Neutrophil (primary cell): ENCODE results near the gene TMEM120B.
"Not testable (repeated sequence)": the region's sequence is repeated elsewhere in the genome, so short reads cannot be mapped to it uniquely, and the experiment has no call there.

Experiments
- H3K27ac ChIP-seq: fragments of 200-600 bp; sonication (generic); 2 replicates; pipeline ENCODE4 v1.5.1; 2016; ENCODE audit warnings: mild to moderate bottlenecking, moderate library complexity
- H3K27me3 ChIP-seq: fragments of 200-600 bp; sonication (generic); 2 replicates; pipeline ENCODE4 v1.6.0; 2016; ENCODE audit warnings: mild to moderate bottlenecking
- H3K36me3 ChIP-seq: fragments of 200-600 bp; sonication (generic); 2 replicates; pipeline ENCODE4 v1.5.1; 2017
- H3K4me1 ChIP-seq, 2 experiments: fragments of 200-600 bp in 1 of 2; sonication (generic) in 1 of 2; 1 replicate in 1 of 2; 2 replicates in 1 of 2; pipeline versions ENCODE4 v1.5.1 to v1.6.1; 2013 to 2016; ENCODE audit warnings: low read depth in 1 of 2, low read length in 1 of 2, mild to moderate bottlenecking in 1 of 2, moderate library complexity in 1 of 2; ENCODE audit not compliant: control insufficient read depth in 1 of 2, insufficient read depth in 1 of 2
- H3K4me3 ChIP-seq, 2 experiments: fragments of 200-600 bp in 1 of 2; sonication (generic) in 1 of 2; 1 replicate in 1 of 2; 2 replicates in 1 of 2; pipeline ENCODE4 v1.5.1; 2013 to 2016; ENCODE audit warnings: low read depth in 1 of 2, low read length in 1 of 2, mild to moderate bottlenecking in 1 of 2, moderate library complexity in 1 of 2
- H3K9me3 ChIP-seq: fragments of 200-600 bp; sonication (generic); 2 replicates; pipeline ENCODE4 v1.5.1; 2016
- TF ChIP-seq, protein P1 (sequence below): fragments of 200-600 bp; sonication (generic); IDR thresholded peaks from 2 replicates; pipeline ENCODE4 v1.5.1; 2016; ENCODE audit warnings: antibody characterized with exemption

The TMEM120B gene

DNA sequence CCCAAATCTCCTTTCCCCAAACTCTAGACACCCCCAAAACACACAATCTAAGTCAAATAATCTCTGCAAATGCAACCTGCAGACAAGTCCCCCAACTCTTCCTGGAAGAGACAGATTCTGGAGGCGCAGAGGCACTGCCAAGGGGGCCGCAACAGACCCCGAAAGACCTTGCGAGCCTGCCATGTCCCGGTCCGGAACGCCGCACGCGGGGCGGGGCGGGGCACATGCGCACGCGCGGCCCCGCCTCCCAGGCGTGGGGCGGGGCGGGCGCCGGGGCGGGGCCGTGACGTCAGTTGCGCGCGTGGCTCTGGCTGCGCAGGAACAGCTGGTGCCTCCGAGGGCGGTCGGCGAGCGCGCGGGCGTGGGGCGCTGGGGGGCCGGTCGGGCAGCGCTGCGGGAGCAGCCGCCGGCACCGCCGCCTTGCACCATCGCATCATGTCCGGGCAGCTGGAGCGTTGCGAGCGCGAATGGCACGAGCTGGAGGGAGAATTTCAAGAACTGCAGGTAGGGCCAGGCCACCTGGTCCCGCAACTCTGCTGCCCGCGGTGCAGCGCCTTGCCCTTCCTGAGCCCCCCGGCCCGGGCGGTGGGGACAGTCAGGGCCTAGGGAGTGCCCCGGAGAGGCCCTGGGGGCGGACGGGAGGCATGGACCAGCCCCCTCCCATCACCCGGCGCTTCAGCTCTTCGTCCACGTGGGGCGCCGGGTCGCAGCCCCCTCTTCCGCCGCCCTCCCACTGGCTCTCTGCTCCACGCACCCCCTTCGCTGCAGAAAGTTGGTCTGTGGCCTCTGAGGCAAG lies at the start of gene TMEM120B:
TSS of gene TMEM120B (plus strand) at position 292 of the 796 bp plus-strand sequence. CDS start at position 436, 144 bp downstream.
- Histone ChIP-seq H3K9me3 (no peaks in the 10 kb centered on the region), H3K27me3 (peaks cover 6% of the 10 kb centered on the region), H3K4me1 (peaks cover 14 to 21% of the 10 kb centered on the region in 2 experiments), H3K36me3 (no peaks in the 10 kb centered on the region), H3K27ac (peak within 1 kb of the TSS; percentile 51), H3K4me3 (peak within 1 kb of the TSS; percentile 81 to 94)
- TF ChIP-seq, protein P1, sequence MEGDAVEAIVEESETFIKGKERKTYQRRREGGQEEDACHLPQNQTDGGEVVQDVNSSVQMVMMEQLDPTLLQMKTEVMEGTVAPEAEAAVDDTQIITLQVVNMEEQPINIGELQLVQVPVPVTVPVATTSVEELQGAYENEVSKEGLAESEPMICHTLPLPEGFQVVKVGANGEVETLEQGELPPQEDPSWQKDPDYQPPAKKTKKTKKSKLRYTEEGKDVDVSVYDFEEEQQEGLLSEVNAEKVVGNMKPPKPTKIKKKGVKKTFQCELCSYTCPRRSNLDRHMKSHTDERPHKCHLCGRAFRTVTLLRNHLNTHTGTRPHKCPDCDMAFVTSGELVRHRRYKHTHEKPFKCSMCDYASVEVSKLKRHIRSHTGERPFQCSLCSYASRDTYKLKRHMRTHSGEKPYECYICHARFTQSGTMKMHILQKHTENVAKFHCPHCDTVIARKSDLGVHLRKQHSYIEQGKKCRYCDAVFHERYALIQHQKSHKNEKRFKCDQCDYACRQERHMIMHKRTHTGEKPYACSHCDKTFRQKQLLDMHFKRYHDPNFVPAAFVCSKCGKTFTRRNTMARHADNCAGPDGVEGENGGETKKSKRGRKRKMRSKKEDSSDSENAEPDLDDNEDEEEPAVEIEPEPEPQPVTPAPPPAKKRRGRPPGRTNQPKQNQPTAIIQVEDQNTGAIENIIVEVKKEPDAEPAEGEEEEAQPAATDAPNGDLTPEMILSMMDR: peak; percentile 31

DNA sequence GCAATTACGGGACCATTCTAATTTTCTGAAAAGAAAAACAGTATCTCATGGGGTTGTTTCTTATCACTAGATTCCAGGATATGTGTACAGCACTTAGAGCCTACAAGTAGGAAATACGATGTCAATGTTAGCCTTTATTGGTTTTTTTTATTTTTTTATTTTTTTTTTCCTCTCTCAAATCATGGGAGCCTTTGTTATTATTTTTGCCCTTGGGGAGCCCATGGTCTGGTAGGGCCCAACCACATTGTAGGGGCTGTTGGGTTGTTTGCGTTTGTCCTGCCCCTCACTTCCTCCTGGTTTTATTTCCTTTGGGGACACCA lies 49.0 kb upstream of the TMEM120B start:
- Histone ChIP-seq H3K36me3 (no peaks in the 10 kb centered on the region), H3K27me3 (no peaks in the 10 kb centered on the region), H3K27ac (peak overlapping the region; percentile 95), H3K9me3 (no peaks in the 10 kb centered on the region), H3K4me1 (peaks cover 65 to 70% of the 10 kb centered on the region in 2 experiments), H3K4me3 (peak overlapping the region; percentile 77 to 87)
- TF ChIP-seq, protein P1: no peak

DNA sequence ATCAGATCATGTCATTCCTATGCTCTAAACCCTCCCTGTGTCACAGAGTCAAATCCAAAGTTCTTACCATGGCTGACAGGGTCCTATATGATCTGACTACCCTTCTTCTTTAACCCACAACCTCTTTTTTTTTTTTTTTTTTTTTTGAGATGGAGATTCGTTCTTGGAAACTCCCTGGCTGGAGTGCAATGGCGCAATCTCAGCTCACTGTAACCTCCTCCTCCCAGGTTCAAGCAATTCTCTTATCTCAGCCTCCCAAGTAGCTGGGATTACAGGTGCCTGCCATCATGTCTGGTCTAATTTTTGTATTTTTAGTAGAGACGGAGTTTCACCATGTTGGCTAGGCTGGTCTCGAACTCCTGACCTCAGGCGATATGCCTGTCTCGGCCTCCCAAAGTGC lies 45.7 kb upstream of the TMEM120B start:
- H3K4me1 ChIP-seq: peaks cover 45% of the 10 kb centered on the region in 2 experiments
- not testable (repeated sequence) for H3K4me3 ChIP-seq, H3K9me3 ChIP-seq, H3K27ac ChIP-seq, H3K27me3 ChIP-seq, H3K36me3 ChIP-seq

DNA sequence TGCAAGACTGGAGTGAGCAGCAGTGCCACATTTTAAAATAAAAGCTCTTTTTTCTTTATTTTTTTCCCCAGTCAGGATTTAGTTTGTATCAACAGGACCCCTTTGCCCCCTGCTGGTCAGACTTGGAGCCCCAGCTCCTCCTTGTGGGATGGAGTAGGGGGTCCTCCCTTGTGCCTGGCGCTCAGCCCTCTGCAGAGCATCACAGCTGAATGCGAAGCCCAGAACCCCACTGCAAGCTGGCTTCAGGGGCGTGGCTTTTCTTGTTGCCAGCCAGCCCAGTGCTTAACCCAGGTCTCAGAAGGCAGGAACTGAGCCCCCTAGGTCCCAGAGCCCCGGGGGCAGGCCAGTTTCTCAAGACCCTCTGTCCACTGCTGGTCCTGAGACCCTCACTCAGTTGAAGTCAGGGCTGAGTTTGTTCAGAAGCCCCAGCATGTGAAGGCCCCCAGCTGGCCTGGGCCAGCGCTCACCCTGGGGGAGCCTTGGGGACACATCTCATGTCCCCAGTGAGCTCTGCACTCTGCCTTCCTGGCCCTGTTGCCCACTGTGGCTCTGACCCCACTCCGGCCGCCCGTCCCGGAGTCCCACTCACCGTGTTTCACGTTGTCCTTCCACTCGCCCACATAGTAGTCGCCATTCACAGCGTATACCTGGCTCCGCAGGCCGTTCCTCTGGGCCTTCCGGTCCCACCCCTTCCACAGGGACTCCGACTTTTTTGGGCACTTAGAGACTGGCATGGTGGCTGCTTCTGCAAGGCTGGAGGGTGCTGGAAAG lies 43.6 kb upstream of the TMEM120B start:
- Histone ChIP-seq H3K9me3 (no peaks in the 10 kb centered on the region), H3K4me1 (peaks cover 37 to 39% of the 10 kb centered on the region in 2 experiments), H3K4me3 (no peak overlapping the region), H3K36me3 (no peaks in the 10 kb centered on the region), H3K27me3 (no peaks in the 10 kb centered on the region), H3K27ac (no peak overlapping the region)
- TF ChIP-seq, protein P1: peak; percentile 23

DNA sequence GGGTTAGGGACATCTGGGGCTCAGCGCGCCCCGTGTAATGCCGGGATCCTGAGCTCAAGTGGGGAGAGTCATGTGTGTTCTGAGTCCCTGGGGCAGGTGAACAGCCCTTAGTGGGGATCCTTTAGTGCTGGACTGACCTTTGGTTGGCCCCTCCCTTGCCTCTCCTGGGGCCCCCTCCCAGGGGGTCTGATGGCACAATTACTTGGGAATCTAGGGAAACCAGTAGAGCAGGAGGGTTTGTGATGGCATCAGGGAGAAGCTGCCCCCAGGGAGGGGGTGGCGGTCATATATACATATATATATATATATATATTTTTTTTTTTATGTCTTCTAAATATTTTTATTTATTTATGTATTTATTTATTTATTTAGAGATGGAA lies 43.0 kb upstream of the TMEM120B start, which contains the start of gene MORN3:
TSS of gene MORN3 (minus strand) at position 134 of the 380 bp plus-strand sequence. CDS start 171 bp downstream, outside the sequence.
- Histone ChIP-seq H3K9me3 (no peaks in the 10 kb centered on the region), H3K4me3 (no peak within 1 kb of the TSS), H3K27ac (no peak within 1 kb of the TSS), H3K4me1 (peaks cover 31 to 33% of the 10 kb centered on the region in 2 experiments), H3K27me3 (no peaks in the 10 kb centered on the region), H3K36me3 (no peaks in the 10 kb centered on the region)
- TF ChIP-seq, protein P1: no peak
